H9 (cell line): Measurements from ENCODE around the gene VCX2. TPM values are rescaled to one million over a fixed set of nuclear protein-coding genes. Genes with fewer than 3 reads are reported as not detected.

Experiments
- DNase-seq: peaks from one replicate; pipeline ENCODE4 v3.0.0-alpha.2; 2017
- H2AFZ ChIP-seq: one replicate; pipeline ENCODE4 v1.6.1; 2013; ENCODE audit warnings: mild to moderate bottlenecking, low read length, control low read depth, moderate library complexity
- H2AK5ac ChIP-seq: 2 replicates; pipeline ENCODE4 v1.6.1; 2013; ENCODE audit warnings: low read length, control low read depth, mixed read lengths; ENCODE audit not compliant: insufficient read length
- H2BK120ac ChIP-seq: one replicate; pipeline ENCODE4 v1.6.1; 2013; ENCODE audit warnings: low read depth, mild to moderate bottlenecking, low read length, control low read depth, inconsistent platforms; ENCODE audit not compliant: poor library complexity, severe bottlenecking
- H2BK12ac ChIP-seq: 2 replicates; pipeline ENCODE4 v1.6.1; 2013; ENCODE audit warnings: low read length, control low read depth, mixed read lengths, low read depth; ENCODE audit not compliant: insufficient read length
- H2BK15ac ChIP-seq: 2 replicates; pipeline ENCODE4 v1.6.1; 2013; ENCODE audit warnings: low read depth, low read length, control low read depth
- H2BK20ac ChIP-seq: one replicate; pipeline ENCODE4 v1.6.1; 2013; ENCODE audit warnings: low read depth, mild to moderate bottlenecking, low read length, control low read depth, inconsistent platforms; ENCODE audit not compliant: poor library complexity, severe bottlenecking
- H2BK5ac ChIP-seq: 2 replicates; pipeline ENCODE4 v1.6.1; 2013; ENCODE audit warnings: low read length, control low read depth, mixed read lengths; ENCODE audit not compliant: insufficient read length
- H3K14ac ChIP-seq: 2 replicates; pipeline ENCODE4 v1.6.1; 2013; ENCODE audit warnings: low read length, control low read depth; ENCODE audit not compliant: insufficient read depth
- H3K18ac ChIP-seq: 2 replicates; pipeline ENCODE4 v1.6.1; 2013; ENCODE audit warnings: low read depth, mild to moderate bottlenecking, mixed read lengths, low read length, control low read depth; ENCODE audit not compliant: insufficient read length
- H3K23ac ChIP-seq: 2 replicates; pipeline ENCODE4 v1.6.1; 2013; ENCODE audit warnings: low read length, control low read depth, mixed read lengths, low read depth; ENCODE audit not compliant: insufficient read length
- H3K23me2 ChIP-seq: 2 replicates; pipeline ENCODE4 v1.6.1; 2013; ENCODE audit warnings: low read depth, mild to moderate bottlenecking, mixed read lengths, low read length, control low read depth; ENCODE audit not compliant: insufficient read length, poor library complexity, severe bottlenecking
- H3K27ac ChIP-seq: 2 replicates; pipeline ENCODE4 v1.5.1; 2013; ENCODE audit warnings: low read length, control low read depth, mixed read lengths, low read depth; ENCODE audit not compliant: insufficient read length
- H3K27me3 ChIP-seq: 2 replicates; pipeline ENCODE4 v1.6.1; 2013; ENCODE audit warnings: low read length, control low read depth, inconsistent platforms; ENCODE audit not compliant: insufficient read depth
- H3K4ac ChIP-seq: 2 replicates; pipeline ENCODE4 v1.6.1; 2013; ENCODE audit warnings: low read depth, mild to moderate bottlenecking, control low read depth, inconsistent platforms, low read length, moderate library complexity
- H3K4me1 ChIP-seq: 2 replicates; pipeline ENCODE4 v1.6.1; 2013; ENCODE audit warnings: low read length, control low read depth, inconsistent platforms; ENCODE audit not compliant: insufficient read depth
- H3K4me2 ChIP-seq: 2 replicates; pipeline ENCODE4 v1.6.1; 2013; ENCODE audit warnings: low read length, control low read depth, mixed read lengths; ENCODE audit not compliant: insufficient read length, insufficient read depth
- H3K56ac ChIP-seq: 2 replicates; pipeline ENCODE4 v1.6.1; 2013; ENCODE audit warnings: low read depth, mild to moderate bottlenecking, mixed read lengths, low read length, control low read depth; ENCODE audit not compliant: insufficient read length
- H3K79me1 ChIP-seq: 2 replicates; pipeline ENCODE4 v1.6.1; 2013; ENCODE audit warnings: low read depth, mild to moderate bottlenecking, moderate library complexity, low read length, control low read depth, inconsistent platforms; ENCODE audit not compliant: insufficient read depth, poor library complexity, severe bottlenecking
- H3K79me2 ChIP-seq: 2 replicates; pipeline ENCODE4 v1.6.1; 2013; ENCODE audit warnings: low read length, control low read depth, inconsistent platforms; ENCODE audit not compliant: insufficient read depth
- H3K9ac ChIP-seq: 2 replicates; pipeline ENCODE4 v1.6.1; 2013; ENCODE audit warnings: low read length, control low read depth, mixed read lengths; ENCODE audit not compliant: insufficient read length; ENCODE audit errors: extremely low read depth
- H3K9me3 ChIP-seq: one replicate; pipeline ENCODE4 v1.6.1; 2013; ENCODE audit warnings: low read depth, low read length, inconsistent platforms; ENCODE audit not compliant: control insufficient read depth
- H3T11ph ChIP-seq: one replicate; pipeline ENCODE4 v1.6.1; 2013; ENCODE audit warnings: mild to moderate bottlenecking, low read length, control low read depth, inconsistent platforms
- H4K20me1 ChIP-seq: one replicate; pipeline ENCODE4 v1.6.1; 2013; ENCODE audit not compliant: control insufficient read depth, insufficient read length, insufficient read depth
- H4K5ac ChIP-seq: 2 replicates; pipeline ENCODE4 v1.6.1; 2013; ENCODE audit warnings: low read depth, mild to moderate bottlenecking, mixed read lengths, low read length, control low read depth; ENCODE audit not compliant: insufficient read length
- H4K8ac ChIP-seq: replicated peaks from 2 replicates; pipeline ENCODE4 v1.6.1; 2013; ENCODE audit warnings: low read length, control low read depth, mixed read lengths, low read depth; ENCODE audit not compliant: insufficient read length
- H4K91ac ChIP-seq: 2 replicates; pipeline ENCODE4 v1.6.1; 2013; ENCODE audit warnings: low read depth, mild to moderate bottlenecking, moderate library complexity, mixed read lengths, low read length, control low read depth; ENCODE audit not compliant: insufficient read length
- H3K27ac Mint-ChIP-seq, 3 experiments: 2 replicates in 2 of 3; 3 replicates in 1 of 3; pipeline ENCODE4 v1.8.0; 2020 to 2021; ENCODE audit warnings: mixed read lengths in 3 of 3, mild to moderate bottlenecking in 1 of 3, moderate library complexity in 1 of 3
- H3K27me3 Mint-ChIP-seq: 2 replicates; pipeline ENCODE4 v1.8.0; 2021; ENCODE audit warnings: low read depth, mild to moderate bottlenecking, moderate library complexity, mixed read lengths
- H3K36me3 Mint-ChIP-seq, 3 experiments: 2 replicates in 2 of 3; 3 replicates in 1 of 3; pipeline ENCODE4 v1.8.0; 2020 to 2021; ENCODE audit warnings: low read depth in 3 of 3, mixed read lengths in 3 of 3; ENCODE audit not compliant: insufficient read depth in 1 of 3
- H3K4me1 Mint-ChIP-seq, 2 experiments: 2 replicates each; pipeline ENCODE4 v1.8.0; 2020; ENCODE audit warnings: mixed read lengths in 2 of 2
- H3K4me3 Mint-ChIP-seq, 2 experiments: 2 replicates in 1 of 2; 3 replicates in 1 of 2; pipeline ENCODE4 v1.8.0; 2020 to 2021; ENCODE audit warnings: mild to moderate bottlenecking in 2 of 2, mixed read lengths in 2 of 2, moderate library complexity in 1 of 2
- H3K9me3 Mint-ChIP-seq, 2 experiments: 2 replicates in 1 of 2; 3 replicates in 1 of 2; pipeline ENCODE4 v1.8.0; 2020; ENCODE audit warnings: mild to moderate bottlenecking in 2 of 2, mixed read lengths in 2 of 2, moderate library complexity in 1 of 2
- CTCF ChIP-seq: fragments of 200-600 bp; sonication (generic); conservative IDR thresholded peaks from 3 replicates; pipeline ENCODE4 v1.8.0; 2021; ENCODE audit warnings: antibody characterized with exemption, mild to moderate bottlenecking
- WGBS: extraction: QIAGEN DNeasy Blood & Tissue Kit; methylation state at CpG from one replicate; pipeline ENCODE4 v1.1.7; 2013; ENCODE audit warnings: missing lambda C conversion rate, low lambda C conversion rate, mixed read lengths; ENCODE audit not compliant: insufficient read length; ENCODE audit errors: extremely low coverage; 5-methylcytosine and 5-hydroxymethylcytosine counted together
- total RNA-seq: library from RNA; stranded (reverse); gene quantifications from 2 replicates; pipeline ENCODE4 v1.2.1, GENCODE V29; 2021

Gene VCX2
- total RNA-seq, 1 experiment from 2014 or later, result not detected

- Histone ChIP-seq H2AK5ac (no peak overlapping the region), H3K27me3 (no peaks in the 10 kb centered on the region), H3K4ac (no peak overlapping the region), H3K18ac (no peak overlapping the region), H3K4me2 (no peak overlapping the region), H2BK15ac (no peak overlapping the region), H2BK12ac (no peak overlapping the region), H3K14ac (no peak overlapping the region), H4K91ac (no peak overlapping the region), H3K9me3 (no peaks in the 10 kb centered on the region), H3K79me2 (no peaks in the 10 kb centered on the region), H4K5ac (no peak overlapping the region), H3K27ac (no peak overlapping the region), H4K8ac (no peak overlapping the region), H3T11ph (no peak overlapping the region), H2AFZ (no peak overlapping the region), H2BK20ac (no peak overlapping the region), H3K4me1 (no peaks in the 10 kb centered on the region), H3K56ac (no peak overlapping the region), H4K20me1 (no peaks in the 10 kb centered on the region), H3K79me1 (no peaks in the 10 kb centered on the region), H3K23ac (no peak overlapping the region), H2BK120ac (no peak overlapping the region), H3K9ac (no peak overlapping the region), H3K23me2 (no peaks in the 10 kb centered on the region), H2BK5ac (no peak overlapping the region)
- no peak overlapping the region for H3K27ac Mint-ChIP-seq
- no CpG with 5 or more reads among the region's 2 CpGs for WGBS
- no peak for TF ChIP-seq CTCF
- H3K4me3 Mint-ChIP-seq, result no peak overlapping the region
- peaks cover 6 to 12% of the 10 kb centered on the region in 2 experiments for H3K4me1 Mint-ChIP-seq
- H3K27me3 Mint-ChIP-seq, result no peaks in the 10 kb centered on the region
- no peaks in the 10 kb centered on the region for H3K9me3 Mint-ChIP-seq
- no peak for DNase-seq
- no peaks in the 10 kb centered on the region for H3K36me3 Mint-ChIP-seq
These were observed 23.1 kb upstream of the VCX2 start for GRCh38 chrX:8194216-8194615.
